Measurements from ENCODE around the gene GGA3. TPM values are rescaled to one million over a fixed set of nuclear protein-coding genes. Genes with fewer than 3 reads are reported as not detected.

The GGA3 gene
- total RNA-seq (2022; extraction: Qiagen RNA extraction; ENCODE audit: low read depth) = 25.0 to 33.0 TPM (median 28.9 TPM) in 5 replicates

DNA sequence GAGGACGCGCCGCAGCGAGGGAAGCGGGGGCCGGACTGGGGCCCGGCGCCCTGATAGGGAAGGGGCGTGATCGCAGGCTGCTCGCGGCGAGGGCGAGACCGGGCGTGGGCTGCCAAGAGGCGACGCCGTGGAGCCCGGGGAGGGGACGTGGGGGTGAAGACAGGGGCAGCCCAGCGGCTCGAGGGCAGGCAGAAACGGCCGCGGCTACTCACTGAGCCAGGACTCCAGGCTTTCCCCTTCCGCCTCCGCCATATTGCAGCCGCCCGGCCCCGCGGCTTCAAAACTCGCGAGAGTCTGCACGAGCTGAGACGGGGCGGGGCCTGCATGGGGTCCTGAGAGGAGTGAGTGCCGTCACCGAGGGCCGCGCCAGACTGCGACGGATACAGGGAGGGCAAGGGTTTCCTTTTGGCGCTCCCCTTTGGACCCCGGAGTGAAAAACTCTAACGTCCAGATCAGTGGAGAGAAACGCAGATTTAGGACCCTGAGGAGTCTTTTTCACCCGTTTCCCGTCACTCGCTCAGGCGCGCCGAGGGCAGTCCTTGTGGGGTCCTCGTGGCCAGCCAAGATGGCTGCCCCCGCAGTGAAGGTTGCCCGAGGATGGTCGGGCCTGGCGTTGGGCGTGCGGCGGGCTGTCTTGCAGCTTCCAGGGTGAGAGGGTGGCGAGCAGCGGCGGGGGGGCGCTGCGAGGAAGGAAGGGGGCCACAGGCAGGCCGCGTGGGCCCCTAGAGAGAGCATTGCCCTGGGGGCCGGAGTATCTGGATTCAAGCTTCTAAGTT lies at the start of gene GGA3, which contains the start of gene MRPS7:
TSS of gene GGA3 (minus strand) at position 271 of the 776 bp plus-strand sequence. CDS start at position 252, 19 bp downstream.
TSS of gene MRPS7 (plus strand) at position 544 of the 776 bp plus-strand sequence. CDS start at position 566, 22 bp downstream.

GRCh38 chr17:75289115-75289831 lies 27.9 kb upstream of the GGA3 start, which contains the start of gene SLC25A19:
SLC25A19 (minus strand) TSS chr17:75289433; CDS start chr17:75286764, 2,669 bp downstream.

DNA sequence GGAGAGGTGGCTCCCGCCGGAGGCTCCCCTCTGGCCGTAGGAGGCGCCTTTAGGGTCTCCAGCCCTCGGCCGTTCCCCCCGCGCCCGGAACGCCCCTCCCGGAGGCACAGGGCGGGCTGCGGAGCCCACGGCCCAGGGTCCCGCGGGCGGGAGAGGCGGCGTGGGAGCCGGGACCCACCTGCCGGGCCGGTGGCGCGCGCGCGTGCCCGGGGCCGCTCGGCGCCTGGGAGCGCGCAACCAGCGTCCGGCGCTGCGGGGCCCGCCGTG lies 9.5 kb upstream of the GGA3 start, which contains the start of gene MIF4GD:
TSS of gene MIF4GD (minus strand) at position 266 of the 267 bp plus-strand sequence. CDS start 1,036 bp downstream, outside the sequence.

GRCh38 chr17:75205037-75205792 lies 56.2 kb downstream of the GGA3 start, which contains the start of gene NUP85:
NUP85 (plus strand) TSS chr17:75205679; CDS start chr17:75205762, 83 bp downstream.

Other genes starting within 250 kb of the GGA3 start
- 77.1 to 83.4 TPM (median 81.1 TPM) in 5 replicates for gene MRPL58, start 248.9 kb downstream of the GGA3 start, total RNA-seq (2022; extraction: Qiagen RNA extraction; ENCODE audit: low read depth)
- 479 to 548 TPM (median 503 TPM) in 5 replicates for gene ATP5PD, start 214.6 kb downstream of the GGA3 start, total RNA-seq (2022; extraction: Qiagen RNA extraction; ENCODE audit: low read depth)
- gene KCTD2, start 214.4 kb downstream of the GGA3 start, total RNA-seq (2022; extraction: Qiagen RNA extraction; ENCODE audit: low read depth) = 27.8 to 28.7 TPM (median 27.9 TPM) in 5 replicates
- gene SLC16A5, start 173.7 kb downstream of the GGA3 start, total RNA-seq (2022; extraction: Qiagen RNA extraction; ENCODE audit: low read depth) = 20.6 to 29.3 TPM (median 26.9 TPM) in 5 replicates
- 17.8 to 22.6 TPM (median 18.7 TPM) in 5 replicates for gene ARMC7, start 151.6 kb downstream of the GGA3 start, total RNA-seq (2022; extraction: Qiagen RNA extraction; ENCODE audit: low read depth)
- 87.9 to 130 TPM (median 123 TPM) in 5 replicates for gene NT5C, start 129.9 kb downstream of the GGA3 start, total RNA-seq (2022; extraction: Qiagen RNA extraction; ENCODE audit: low read depth)
- gene JPT1, start 107.1 kb downstream of the GGA3 start, total RNA-seq (2022; extraction: Qiagen RNA extraction; ENCODE audit: low read depth) = 746 to 889 TPM (median 834 TPM) in 5 replicates
- gene SUMO2, start 78.6 kb downstream of the GGA3 start, total RNA-seq (2022; extraction: Qiagen RNA extraction; ENCODE audit: low read depth) = 351 to 397 TPM (median 381 TPM) in 5 replicates
- gene NUP85, start 55.9 kb downstream of the GGA3 start, total RNA-seq (2022; extraction: Qiagen RNA extraction; ENCODE audit: low read depth) = 97.9 to 115 TPM (median 108 TPM) in 5 replicates
- gene MRPS7, start 273 bp upstream of the GGA3 start, total RNA-seq (2022; extraction: Qiagen RNA extraction; ENCODE audit: low read depth) = 146 to 185 TPM (median 183 TPM) in 5 replicates
- 30.1 to 36.9 TPM (median 36.0 TPM) in 5 replicates for gene MIF4GD, start 9.6 kb upstream of the GGA3 start, total RNA-seq (2022; extraction: Qiagen RNA extraction; ENCODE audit: low read depth)
- gene SLC25A19, start 27.8 kb upstream of the GGA3 start, total RNA-seq (2022; extraction: Qiagen RNA extraction; ENCODE audit: low read depth) = 17.6 to 24.7 TPM (median 22.9 TPM) in 5 replicates
- 94.4 to 114 TPM (median 98.5 TPM) in 5 replicates for gene GRB2, start 144.1 kb upstream of the GGA3 start, total RNA-seq (2022; extraction: Qiagen RNA extraction; ENCODE audit: low read depth)
- 39.9 to 52.6 TPM (median 48.8 TPM) in 5 replicates for gene TMEM94, start 195.0 kb upstream of the GGA3 start, total RNA-seq (2022; extraction: Qiagen RNA extraction; ENCODE audit: low read depth)

Data from A549 treated with CpdA at 1 μM for 4 hours (cell line).